B cell (primary cell): ENCODE results near the gene ATG7.

Experiments used
- EZH2 ChIP-seq: IDR thresholded peaks from 2 replicates; pipeline ENCODE4 v1.6.1; 2012; ENCODE audit warnings: borderline replicate concordance, low read depth, mild to moderate bottlenecking, moderate library complexity, low read length; ENCODE audit not compliant: insufficient read depth, poor library complexity, severe bottlenecking
- TF ChIP-seq, protein P1 (sequence below): fragments of 200-600 bp; IDR thresholded peaks from one replicate; pipeline ENCODE4 v1.8.0; 2022; ENCODE audit warnings: antibody characterized with exemption, mild to moderate bottlenecking

DNA sequence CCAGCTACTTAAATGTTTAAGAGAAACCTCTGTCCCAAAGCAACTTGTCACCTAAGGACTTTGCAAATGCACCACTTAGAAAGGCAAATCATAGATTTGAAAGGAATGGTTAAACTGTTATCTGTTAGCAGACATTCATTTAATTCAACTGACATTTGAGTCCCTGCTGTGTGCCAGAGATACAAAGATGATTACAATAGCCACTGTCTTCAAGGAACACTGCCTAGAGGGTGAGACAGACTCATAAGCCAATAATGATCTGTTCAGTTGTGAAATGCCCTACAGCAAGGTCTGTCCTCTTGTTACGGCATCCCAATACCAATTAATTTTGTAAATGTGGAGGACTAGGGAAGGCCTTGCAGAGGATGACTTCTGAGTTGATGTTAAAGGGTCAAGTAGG, 113.1 kb downstream of the ATG7 start:
- TF ChIP-seq, protein P1, sequence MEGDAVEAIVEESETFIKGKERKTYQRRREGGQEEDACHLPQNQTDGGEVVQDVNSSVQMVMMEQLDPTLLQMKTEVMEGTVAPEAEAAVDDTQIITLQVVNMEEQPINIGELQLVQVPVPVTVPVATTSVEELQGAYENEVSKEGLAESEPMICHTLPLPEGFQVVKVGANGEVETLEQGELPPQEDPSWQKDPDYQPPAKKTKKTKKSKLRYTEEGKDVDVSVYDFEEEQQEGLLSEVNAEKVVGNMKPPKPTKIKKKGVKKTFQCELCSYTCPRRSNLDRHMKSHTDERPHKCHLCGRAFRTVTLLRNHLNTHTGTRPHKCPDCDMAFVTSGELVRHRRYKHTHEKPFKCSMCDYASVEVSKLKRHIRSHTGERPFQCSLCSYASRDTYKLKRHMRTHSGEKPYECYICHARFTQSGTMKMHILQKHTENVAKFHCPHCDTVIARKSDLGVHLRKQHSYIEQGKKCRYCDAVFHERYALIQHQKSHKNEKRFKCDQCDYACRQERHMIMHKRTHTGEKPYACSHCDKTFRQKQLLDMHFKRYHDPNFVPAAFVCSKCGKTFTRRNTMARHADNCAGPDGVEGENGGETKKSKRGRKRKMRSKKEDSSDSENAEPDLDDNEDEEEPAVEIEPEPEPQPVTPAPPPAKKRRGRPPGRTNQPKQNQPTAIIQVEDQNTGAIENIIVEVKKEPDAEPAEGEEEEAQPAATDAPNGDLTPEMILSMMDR = no peak
- no peak for TF ChIP-seq EZH2
